HepG2 (cell line): ENCODE data around the gene UROD. TPM values are rescaled to one million over a fixed set of nuclear protein-coding genes. Genes with fewer than 3 reads are reported as not detected.

Source experiments
- BCL3 ChIP-seq: sonication (generic); formaldehyde crosslinking; IDR thresholded peaks from 2 replicates; pipeline ENCODE4 v1.5.1; 2020; ENCODE audit warnings: mild to moderate bottlenecking, missing genetic modification reagents, moderate library complexity
- CREBL2 ChIP-seq: sonication (generic); formaldehyde crosslinking; IDR thresholded peaks from 2 replicates; pipeline ENCODE4 v1.8.1; 2023; ENCODE audit warnings: missing genetic modification reagents, mild to moderate bottlenecking, borderline replicate concordance
- DZIP1 ChIP-seq: sonication (generic); formaldehyde crosslinking; IDR thresholded peaks from 2 replicates; pipeline ENCODE4 v1.5.0; 2020; ENCODE audit warnings: mild to moderate bottlenecking, missing genetic modification reagents
- FLYWCH1 ChIP-seq: sonication (generic); formaldehyde crosslinking; IDR thresholded peaks from 2 replicates; pipeline ENCODE4 v1.8.1; 2023; ENCODE audit warnings: mild to moderate bottlenecking, missing genetic modification reagents
- FOXK2 ChIP-seq: fragments of 450-650 bp; IDR thresholded peaks from 2 replicates; pipeline ENCODE4 v1.6.1; 2016
- HMGA1 ChIP-seq: sonication (generic); formaldehyde crosslinking; conservative IDR thresholded peaks from 2 replicates; pipeline ENCODE4 v1.4.0; 2020; ENCODE audit warnings: missing genetic modification reagents
- HNRNPH1 ChIP-seq: fragments of 200-400 bp; formaldehyde crosslinking; optimal IDR thresholded peaks from 2 replicates; pipeline ENCODE3; 2017; ENCODE audit warnings: mild to moderate bottlenecking, low read depth, low read length
- JUND ChIP-seq: sonication (generic); formaldehyde crosslinking; IDR thresholded peaks from 2 replicates; pipeline ENCODE4 v1.8.0; 2022; ENCODE audit warnings: mild to moderate bottlenecking, missing genetic modification reagents
- KLF9 ChIP-seq: IDR thresholded peaks from 2 replicates; pipeline ENCODE4 v1.6.1; 2016; ENCODE audit warnings: low read depth
- MAF1 ChIP-seq: sonication (generic); formaldehyde crosslinking; IDR thresholded peaks from 2 replicates; pipeline ENCODE4 v1.5.0; 2020; ENCODE audit warnings: missing genetic modification reagents, borderline replicate concordance
- PBX2 ChIP-seq: IDR thresholded peaks from 2 replicates; pipeline ENCODE4 v1.6.1; 2016; ENCODE audit warnings: control low read depth
- SRSF9 ChIP-seq: fragments of 200-400 bp; formaldehyde crosslinking; IDR thresholded peaks from 2 replicates; pipeline ENCODE4 v1.6.1; 2018; ENCODE audit warnings: borderline replicate concordance, mild to moderate bottlenecking, low read depth, low read length; ENCODE audit not compliant: insufficient read depth, poor library complexity, severe bottlenecking
- TEAD3 ChIP-seq: optimal IDR thresholded peaks from 2 replicates; pipeline ENCODE3; 2016; ENCODE audit warnings: borderline replicate concordance
- ZNF264 ChIP-seq: sonication (generic); formaldehyde crosslinking; IDR thresholded peaks from 2 replicates; pipeline ENCODE4 v1.4.0; 2020; ENCODE audit warnings: missing genetic modification reagents
- ZNF589 ChIP-seq: sonication (generic); formaldehyde crosslinking; conservative IDR thresholded peaks from 2 replicates; pipeline ENCODE4 v1.8.0; 2022; ENCODE audit warnings: mild to moderate bottlenecking, moderate library complexity, missing genetic modification reagents
- polyA plus RNA-seq, 8 experiments: library from polyadenylated mRNA; depleted of rRNA in 3 of 8; stranded (reverse) in 7 of 8; unstranded in 1 of 8; fragments of >200 nt; fragmentation: Illumina TruSeq in 4 of 8; extraction: Trizol in 4 of 8; gene quantifications; 2 replicates each; pipeline versions ENCODE4 v1.2.1 to v1.2.3, GENCODE V29; 2011 to 2016; ENCODE audit warnings: low read depth in 4 of 8, missing spikeins in 1 of 8, mixed read lengths in 1 of 8; ENCODE audit not compliant: insufficient read depth in 1 of 8
- total RNA-seq, 5 experiments: library from RNA; depleted of rRNA; stranded (reverse); fragments of >200 nt; fragmentation: Illumina TruSeq; extraction: Trizol; gene quantifications; 2 replicates each; pipeline ENCODE4 v1.2.3, GENCODE V29; 2016; ENCODE audit warnings: low read depth in 1 of 5
- TF ChIP-seq, protein P1 (sequence below): sonication (generic); formaldehyde crosslinking; IDR thresholded peaks from 2 replicates; pipeline ENCODE4 v1.4.0; 2020; ENCODE audit warnings: missing genetic modification reagents
- TF ChIP-seq, protein P2 (sequence below): sonication (generic); formaldehyde crosslinking; IDR thresholded peaks from 2 replicates; pipeline ENCODE4 v1.4.0; 2020; ENCODE audit warnings: missing genetic modification reagents, borderline replicate concordance

The UROD gene
- total and polyA plus RNA-seq, 2 of the 13 experiments (the other 11 are each of a cell fraction or from before 2014, with no cell fraction given), result 162 to 171 TPM

DNA sequence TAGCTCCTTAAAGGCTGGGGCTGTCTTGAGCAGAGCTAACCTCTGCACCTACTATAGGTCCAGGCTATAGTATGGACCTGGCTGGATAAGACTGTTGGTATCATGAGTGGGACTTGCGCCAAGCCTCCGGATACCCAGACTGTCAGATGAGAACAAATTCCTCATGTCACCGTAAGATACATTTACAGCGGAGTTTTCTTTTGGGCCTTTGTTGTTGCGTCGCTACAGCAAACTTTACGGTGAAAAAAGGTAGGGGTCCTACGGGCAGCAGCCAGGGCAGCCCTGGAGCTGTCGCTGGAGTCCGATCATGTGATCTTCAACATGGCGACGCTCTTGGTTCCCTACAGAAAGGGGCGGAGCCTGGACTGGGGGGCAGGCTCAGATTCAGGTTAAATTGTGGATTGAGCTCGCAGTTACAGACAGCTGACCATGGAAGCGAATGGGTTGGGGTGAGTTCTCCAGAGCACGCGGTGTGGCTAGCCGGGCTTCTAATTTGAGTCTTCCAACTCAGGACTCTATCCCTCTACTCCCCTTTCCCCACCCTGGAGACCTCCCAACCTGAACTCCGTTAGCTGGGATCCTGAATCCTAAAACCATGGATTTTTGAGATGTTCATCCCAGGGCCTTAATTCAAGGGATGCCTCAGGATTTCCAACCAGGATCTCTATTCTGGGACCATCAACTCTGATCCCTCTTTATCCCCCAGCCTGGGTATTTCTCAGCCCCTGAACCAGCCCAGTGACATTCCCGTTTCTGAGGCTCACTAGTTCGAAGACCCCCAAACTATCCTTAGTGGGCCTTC, at the start of gene UROD (continued):
- TF ChIP-seq CREBL2, result no peak
- no peak for TF ChIP-seq JUND (CRISPR knock-in tag)
- TF ChIP-seq, protein P1, sequence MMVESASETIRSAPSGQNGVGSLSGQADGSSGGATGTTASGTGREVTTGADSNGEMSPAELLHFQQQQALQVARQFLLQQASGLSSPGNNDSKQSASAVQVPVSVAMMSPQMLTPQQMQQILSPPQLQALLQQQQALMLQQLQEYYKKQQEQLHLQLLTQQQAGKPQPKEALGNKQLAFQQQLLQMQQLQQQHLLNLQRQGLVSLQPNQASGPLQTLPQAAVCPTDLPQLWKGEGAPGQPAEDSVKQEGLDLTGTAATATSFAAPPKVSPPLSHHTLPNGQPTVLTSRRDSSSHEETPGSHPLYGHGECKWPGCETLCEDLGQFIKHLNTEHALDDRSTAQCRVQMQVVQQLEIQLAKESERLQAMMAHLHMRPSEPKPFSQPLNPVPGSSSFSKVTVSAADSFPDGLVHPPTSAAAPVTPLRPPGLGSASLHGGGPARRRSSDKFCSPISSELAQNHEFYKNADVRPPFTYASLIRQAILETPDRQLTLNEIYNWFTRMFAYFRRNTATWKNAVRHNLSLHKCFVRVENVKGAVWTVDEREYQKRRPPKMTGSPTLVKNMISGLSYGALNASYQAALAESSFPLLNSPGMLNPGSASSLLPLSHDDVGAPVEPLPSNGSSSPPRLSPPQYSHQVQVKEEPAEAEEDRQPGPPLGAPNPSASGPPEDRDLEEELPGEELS (CRISPR knock-in tag), result no peak
- TF ChIP-seq HNRNPH1, result no peak
- no peak for TF ChIP-seq HMGA1 (CRISPR knock-in tag)
- no peak for TF ChIP-seq DZIP1 (CRISPR knock-in tag)
- TF ChIP-seq ZNF589 (CRISPR knock-in tag), result no peak
- no peak for TF ChIP-seq PBX2
- TF ChIP-seq KLF9, result no peak
- no peak for TF ChIP-seq BCL3 (CRISPR knock-in tag)
- TF ChIP-seq TEAD3 (CRISPR knock-in tag), result no peak
- no peak for TF ChIP-seq MAF1 (CRISPR knock-in tag)
- TF ChIP-seq SRSF9, result no peak
- no peak for TF ChIP-seq FLYWCH1 (CRISPR knock-in tag)
- TF ChIP-seq FOXK2, result 0 out of 2 replicates have a peak, but pooled peaks have one; percentile 24
- TF ChIP-seq, protein P2, sequence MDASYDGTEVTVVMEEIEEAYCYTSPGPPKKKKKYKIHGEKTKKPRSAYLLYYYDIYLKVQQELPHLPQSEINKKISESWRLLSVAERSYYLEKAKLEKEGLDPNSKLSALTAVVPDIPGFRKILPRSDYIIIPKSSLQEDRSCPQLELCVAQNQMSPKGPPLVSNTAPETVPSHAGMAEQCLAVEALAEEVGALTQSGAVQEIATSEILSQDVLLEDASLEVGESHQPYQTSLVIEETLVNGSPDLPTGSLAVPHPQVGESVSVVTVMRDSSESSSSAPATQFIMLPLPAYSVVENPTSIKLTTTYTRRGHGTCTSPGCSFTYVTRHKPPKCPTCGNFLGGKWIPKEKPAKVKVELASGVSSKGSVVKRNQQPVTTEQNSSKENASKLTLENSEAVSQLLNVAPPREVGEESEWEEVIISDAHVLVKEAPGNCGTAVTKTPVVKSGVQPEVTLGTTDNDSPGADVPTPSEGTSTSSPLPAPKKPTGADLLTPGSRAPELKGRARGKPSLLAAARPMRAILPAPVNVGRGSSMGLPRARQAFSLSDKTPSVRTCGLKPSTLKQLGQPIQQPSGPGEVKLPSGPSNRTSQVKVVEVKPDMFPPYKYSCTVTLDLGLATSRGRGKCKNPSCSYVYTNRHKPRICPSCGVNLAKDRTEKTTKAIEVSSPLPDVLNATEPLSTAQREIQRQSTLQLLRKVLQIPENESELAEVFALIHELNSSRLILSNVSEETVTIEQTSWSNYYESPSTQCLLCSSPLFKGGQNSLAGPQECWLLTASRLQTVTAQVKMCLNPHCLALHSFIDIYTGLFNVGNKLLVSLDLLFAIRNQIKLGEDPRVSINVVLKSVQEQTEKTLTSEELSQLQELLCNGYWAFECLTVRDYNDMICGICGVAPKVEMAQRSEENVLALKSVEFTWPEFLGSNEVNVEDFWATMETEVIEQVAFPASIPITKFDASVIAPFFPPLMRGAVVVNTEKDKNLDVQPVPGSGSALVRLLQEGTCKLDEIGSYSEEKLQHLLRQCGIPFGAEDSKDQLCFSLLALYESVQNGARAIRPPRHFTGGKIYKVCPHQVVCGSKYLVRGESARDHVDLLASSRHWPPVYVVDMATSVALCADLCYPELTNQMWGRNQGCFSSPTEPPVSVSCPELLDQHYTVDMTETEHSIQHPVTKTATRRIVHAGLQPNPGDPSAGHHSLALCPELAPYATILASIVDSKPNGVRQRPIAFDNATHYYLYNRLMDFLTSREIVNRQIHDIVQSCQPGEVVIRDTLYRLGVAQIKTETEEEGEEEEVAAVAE (CRISPR knock-in tag), result no peak
- no peak; the same call in 1 of the 2 replicates for TF ChIP-seq ZNF264
